Progenitor cell of endocrine pancreas (in vitro differentiated cells): ENCODE data around the gene VWA8. TPM values are rescaled to one million over a fixed set of nuclear protein-coding genes. Genes with fewer than 3 reads are reported as not detected.

ENCODE experiments used
- DNase-seq: peaks from one replicate; pipeline ENCODE4 v3.0.0; 2021; ENCODE audit warnings: low spot score; ENCODE audit not compliant: unreplicated experiment
- H3K27ac Mint-ChIP-seq: 2 replicates; pipeline ENCODE4 v1.8.0; 2021; ENCODE audit warnings: mild to moderate bottlenecking, moderate library complexity, mixed read lengths
- H3K27me3 Mint-ChIP-seq: 2 replicates; pipeline ENCODE4 v1.8.0; 2021; ENCODE audit warnings: mixed read lengths
- H3K36me3 Mint-ChIP-seq: 2 replicates; pipeline ENCODE4 v1.8.0; 2022; ENCODE audit warnings: mixed read lengths; ENCODE audit not compliant: insufficient read depth
- H3K4me1 Mint-ChIP-seq: 2 replicates; pipeline ENCODE4 v1.8.0; 2021; ENCODE audit warnings: low read depth, mixed read lengths
- H3K4me3 Mint-ChIP-seq: 2 replicates; pipeline ENCODE4 v1.8.0; 2021; ENCODE audit warnings: low read depth, mild to moderate bottlenecking, moderate library complexity, mixed read lengths
- H3K9me3 Mint-ChIP-seq: 2 replicates; pipeline ENCODE4 v1.8.0; 2021; ENCODE audit warnings: low read depth, mixed read lengths
- CTCF ChIP-seq: fragments of 200-600 bp; sonication (generic); IDR thresholded peaks from one replicate; pipeline ENCODE4 v1.5.0; 2021; ENCODE audit warnings: antibody characterized with exemption, mild to moderate bottlenecking; ENCODE audit not compliant: unreplicated experiment
- total RNA-seq: library from RNA; stranded (reverse); gene quantifications from 2 replicates; pipeline ENCODE4 v1.2.1, GENCODE V29; 2021

VWA8 gene
- total RNA-seq, 1 donor from 2014 or later, result 24.1 TPM

DNA sequence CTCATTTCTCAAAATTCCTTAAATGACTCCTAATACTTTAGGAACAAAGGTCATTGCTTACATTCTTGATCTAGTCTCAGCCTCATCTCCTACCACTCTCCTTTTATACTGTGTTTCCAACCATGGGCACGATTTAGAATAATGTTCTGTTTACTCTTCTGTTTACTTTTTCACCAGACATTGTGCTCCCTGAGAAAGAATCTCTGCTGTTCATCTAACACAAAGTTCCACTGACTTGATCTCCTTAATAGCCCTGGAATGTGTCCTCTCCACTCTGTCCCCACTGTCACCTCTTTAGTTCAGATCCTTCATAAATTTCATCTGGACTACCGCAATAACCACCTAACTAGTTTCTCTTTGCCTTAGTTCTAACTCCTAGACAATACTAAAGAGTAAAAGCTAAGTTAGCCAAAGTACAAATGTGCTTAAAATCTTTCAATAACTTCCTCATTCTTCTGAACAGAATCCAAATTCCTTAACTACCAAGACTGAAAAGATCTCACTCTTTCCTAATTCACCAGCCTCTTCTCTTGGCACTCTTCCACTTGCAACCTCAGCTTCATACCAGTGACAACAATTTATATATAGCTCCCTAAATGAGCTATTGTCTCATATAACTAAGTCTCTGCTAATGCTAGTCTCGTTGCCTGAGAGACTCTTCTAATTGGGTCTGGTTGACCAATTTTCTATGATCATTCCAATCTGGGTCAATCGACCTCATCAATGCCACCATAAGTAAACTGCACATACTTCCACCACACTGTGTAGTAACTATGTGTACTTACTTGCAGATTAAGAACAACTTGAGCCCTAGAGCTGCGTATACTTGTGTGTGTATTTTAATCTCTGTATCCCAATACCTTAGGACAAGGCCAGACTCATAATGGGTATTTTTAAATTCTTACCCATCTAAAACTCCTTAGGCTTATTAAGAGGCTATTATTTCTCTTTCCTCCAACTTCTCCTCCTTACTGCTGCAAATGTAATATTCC, 179.9 kb downstream of the VWA8 start:
- Mint-ChIP-seq H3K4me3 (no peak overlapping the region), H3K9me3 (no peaks in the 10 kb centered on the region)
- no peak for DNase-seq

DNA sequence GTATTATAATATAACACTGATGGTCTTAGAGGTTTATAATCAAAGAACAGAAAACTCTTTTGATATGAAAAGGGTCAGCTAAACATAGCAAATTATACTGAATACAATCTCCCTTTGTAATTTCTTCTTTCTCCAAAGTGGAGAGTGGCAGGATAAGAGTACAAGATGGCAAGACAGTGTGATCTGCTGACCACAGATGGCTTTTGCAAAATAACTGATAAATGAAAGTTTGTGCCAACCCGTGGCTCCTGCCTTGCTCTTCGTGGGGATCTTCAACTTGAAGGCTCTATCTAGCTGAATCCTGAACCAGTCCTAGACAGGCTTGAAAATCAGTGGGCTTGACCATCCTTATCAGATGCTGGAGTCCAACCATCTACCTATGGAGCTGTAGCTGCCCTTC, 185.7 kb downstream of the VWA8 start:
- H3K4me1 Mint-ChIP-seq, result peaks cover 3% of the 10 kb centered on the region
- DNase-seq, result no peak
- no peaks in the 10 kb centered on the region for H3K27me3 Mint-ChIP-seq

More for the DNA sequence above, 179.9 kb downstream of the VWA8 start:
- no peaks in the 10 kb centered on the region for H3K27me3 Mint-ChIP-seq
- H3K4me1 Mint-ChIP-seq, result no peaks in the 10 kb centered on the region
- no peak overlapping the region for H3K27ac Mint-ChIP-seq
- no peak for TF ChIP-seq CTCF
- peaks cover 5% of the 10 kb centered on the region for H3K36me3 Mint-ChIP-seq

GRCh38 chr13:41774605-41775218, 186.2 kb downstream of the VWA8 start:
- no peaks in the 10 kb centered on the region for H3K27me3 Mint-ChIP-seq
- no peak for TF ChIP-seq CTCF
- no peak overlapping the region for H3K4me3 Mint-ChIP-seq
- H3K9me3 Mint-ChIP-seq, result no peaks in the 10 kb centered on the region
- peaks cover 10% of the 10 kb centered on the region for H3K36me3 Mint-ChIP-seq
- peaks cover 3% of the 10 kb centered on the region for H3K4me1 Mint-ChIP-seq
- no peak for DNase-seq
- H3K27ac Mint-ChIP-seq, result no peak overlapping the region

More for the DNA sequence above, 185.7 kb downstream of the VWA8 start:
- no peak for TF ChIP-seq CTCF
- H3K4me3 Mint-ChIP-seq, result no peak overlapping the region
- H3K36me3 Mint-ChIP-seq, result peaks cover 9% of the 10 kb centered on the region
- H3K9me3 Mint-ChIP-seq, result no peaks in the 10 kb centered on the region
- no peak overlapping the region for H3K27ac Mint-ChIP-seq

- H3K9me3 Mint-ChIP-seq, result no peaks in the 10 kb centered on the region
- no peak overlapping the region for H3K27ac Mint-ChIP-seq
- DNase-seq, result no peak
- peaks cover 1% of the 10 kb centered on the region for H3K4me1 Mint-ChIP-seq
- no peaks in the 10 kb centered on the region for H3K27me3 Mint-ChIP-seq
- TF ChIP-seq CTCF, result no peak
- no peak overlapping the region for H3K4me3 Mint-ChIP-seq
- H3K36me3 Mint-ChIP-seq, result peaks cover 5% of the 10 kb centered on the region
Measured at GRCh38 chr13:41767801-41768200, 193.1 kb downstream of the VWA8 start.

- no peak for TF ChIP-seq CTCF
- Mint-ChIP-seq H3K4me1 (peaks cover 3% of the 10 kb centered on the region), H3K36me3 (peaks cover 5% of the 10 kb centered on the region), H3K9me3 (no peaks in the 10 kb centered on the region), H3K27ac (no peak overlapping the region), H3K27me3 (no peaks in the 10 kb centered on the region), H3K4me3 (no peak overlapping the region)
- no peak for DNase-seq
Measured at GRCh38 chr13:41766439-41766838, 194.5 kb downstream of the VWA8 start.
